ENCODE results near the gene LPP.

- TF ChIP-seq TAF1 (IDR thresholded peaks at IDR 0.05; ENCODE audit: low read depth, low read length), result no peak
- no peak for TF ChIP-seq POLR2A (IDR thresholded peaks at IDR 0.05; ENCODE audit: low read depth, low read length)
- no peak for TF ChIP-seq POLR2AphosphoS5 (IDR thresholded peaks at IDR 0.05; ENCODE audit: low read depth, low read length)
- no peak for TF ChIP-seq PAX5 (IDR thresholded peaks at IDR 0.05; ENCODE audit: insufficient read depth, low read length, severe bottlenecking)
Measured at GRCh38 chr3:188507244-188507720, 353.3 kb downstream of the LPP start.

All from GM12891 (cell line).